ENCODE data around the gene PCBP3. TPM values are rescaled to one million over a fixed set of nuclear protein-coding genes. Genes with fewer than 3 reads are reported as not detected.

The PCBP3 gene
- total and polyA plus RNA-seq, 2 donors (not counting 3 experiments of a cell fraction or from before 2014, with no cell fraction given) = 0.06 to 1.1 TPM

DNA sequence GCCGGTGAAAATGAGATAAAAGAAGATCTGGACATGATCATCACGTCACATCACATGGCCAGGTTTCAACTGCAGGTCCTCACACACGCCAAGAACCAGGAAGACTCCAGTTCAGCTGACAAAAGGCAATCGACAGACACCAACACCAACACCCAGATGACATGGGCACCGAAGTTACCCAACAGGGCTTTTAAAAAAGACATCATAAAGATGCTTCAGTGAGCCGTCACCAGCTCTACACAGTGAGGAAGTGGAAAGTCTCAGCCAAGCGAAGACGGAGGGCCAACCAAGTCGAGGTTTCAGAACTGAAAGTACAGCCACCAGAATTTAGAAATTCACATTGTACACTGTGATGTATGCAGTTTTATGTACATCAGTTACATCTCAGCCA, 183.8 kb downstream of the PCBP3 start:
- CTCF ChIA-PET = no interaction called here
- Histone ChIP-seq H3K4me2 (ENCODE audit: insufficient read depth, low read length) (no peak overlapping the region), H3K36me3 (ENCODE audit: control insufficient read depth in 2 of 2, extremely low read depth in 1 of 2, insufficient read depth in 2 of 2, low read length in 2 of 2) (no peaks in the 10 kb centered on the region), H2AFZ (ENCODE audit: low read depth, low read length) (no peak overlapping the region), H3K9me3 (replicated peaks; ENCODE audit: control insufficient read depth, insufficient read depth, low read length) (no peaks in the 10 kb centered on the region), H3K4me1 (ENCODE audit: control insufficient read depth, extremely low read depth, insufficient read depth, low read length) (no peaks in the 10 kb centered on the region), H3K27ac (ENCODE audit: insufficient read depth, low read depth, low read length) (no peak overlapping the region), H3K9me1 (replicated peaks; ENCODE audit: control insufficient read depth, extremely low read depth, insufficient read depth, low read length) (no peaks in the 10 kb centered on the region), H3K27me3 (ENCODE audit: control insufficient read depth in 2 of 2, insufficient read depth in 2 of 2, low read length in 2 of 2) (peaks cover 3 to 4% of the 10 kb centered on the region in 2 experiments), H4K20me1 (replicated peaks; ENCODE audit: control insufficient read depth, extremely low read depth, insufficient read depth, low read length) (no peaks in the 10 kb centered on the region), H3K9ac (replicated peaks; ENCODE audit: extremely low read depth, insufficient read depth, low read length) (no peak overlapping the region), H3K79me2 (ENCODE audit: control insufficient read depth, insufficient read depth, low read length) (no peaks in the 10 kb centered on the region), H3K4me3 (replicated peaks in 1 of 3; ENCODE audit: insufficient read depth in 1 of 3, low read depth in 1 of 3, low read length in 3 of 3) (no peak overlapping the region)
- no peak for TF ChIP-seq EZH2 (IDR thresholded peaks at IDR 0.05; ENCODE audit: borderline replicate concordance, low read depth, low read length, severe bottlenecking)
- TF ChIP-seq MAX (IDR thresholded peaks at IDR 0.05; ENCODE audit: insufficient read depth, insufficient read length) = no peak
- TF ChIP-seq, protein P1, sequence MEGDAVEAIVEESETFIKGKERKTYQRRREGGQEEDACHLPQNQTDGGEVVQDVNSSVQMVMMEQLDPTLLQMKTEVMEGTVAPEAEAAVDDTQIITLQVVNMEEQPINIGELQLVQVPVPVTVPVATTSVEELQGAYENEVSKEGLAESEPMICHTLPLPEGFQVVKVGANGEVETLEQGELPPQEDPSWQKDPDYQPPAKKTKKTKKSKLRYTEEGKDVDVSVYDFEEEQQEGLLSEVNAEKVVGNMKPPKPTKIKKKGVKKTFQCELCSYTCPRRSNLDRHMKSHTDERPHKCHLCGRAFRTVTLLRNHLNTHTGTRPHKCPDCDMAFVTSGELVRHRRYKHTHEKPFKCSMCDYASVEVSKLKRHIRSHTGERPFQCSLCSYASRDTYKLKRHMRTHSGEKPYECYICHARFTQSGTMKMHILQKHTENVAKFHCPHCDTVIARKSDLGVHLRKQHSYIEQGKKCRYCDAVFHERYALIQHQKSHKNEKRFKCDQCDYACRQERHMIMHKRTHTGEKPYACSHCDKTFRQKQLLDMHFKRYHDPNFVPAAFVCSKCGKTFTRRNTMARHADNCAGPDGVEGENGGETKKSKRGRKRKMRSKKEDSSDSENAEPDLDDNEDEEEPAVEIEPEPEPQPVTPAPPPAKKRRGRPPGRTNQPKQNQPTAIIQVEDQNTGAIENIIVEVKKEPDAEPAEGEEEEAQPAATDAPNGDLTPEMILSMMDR (IDR thresholded peaks at IDR 0.05; ENCODE audit: extremely low read depth in 1 of 2, insufficient read depth in 1 of 2, low read depth in 1 of 2, low read length in 2 of 2) = no peak
- TF ChIP-seq GATA2 (IDR thresholded peaks at IDR 0.05; ENCODE audit: insufficient read depth, insufficient read length, low read depth, low read length) = no peak
- intact Hi-C loops (cut with micrococcal nuclease) (no loop called here), dilution Hi-C loops (cut with MboI; ENCODE audit: extremely low pct_ligation_motif_present, low sequenced_read_pairs) (no loop called here)
- no peak for FAIRE-seq
- no TSS peak for BruUV-seq (replicated peaks)
- no peak for DNase-seq (ENCODE audit: low read depth, low spot score)
- POLR2A ChIA-PET = no interaction called here

GRCh38 chr21:45827881-45828579, 184.5 kb downstream of the PCBP3 start:
- no peak for TF ChIP-seq POLR2AphosphoS5 (IDR thresholded peaks at IDR 0.05; ENCODE audit: insufficient read depth, low read depth, low read length)
- TF ChIP-seq MYC (IDR thresholded peaks at IDR 0.05; ENCODE audit: low read depth, low read length) = no peak
- no peak for TF ChIP-seq FOS (IDR thresholded peaks at IDR 0.05; ENCODE audit: borderline replicate concordance, insufficient read depth, low read length)
- TF ChIP-seq EZH2 (IDR thresholded peaks at IDR 0.05; ENCODE audit: borderline replicate concordance, low read depth, low read length, severe bottlenecking) = no peak
- no peak for TF ChIP-seq JUN (IDR thresholded peaks at IDR 0.05; ENCODE audit: borderline replicate concordance, insufficient read depth, insufficient read length, low read depth)
- TF ChIP-seq MAX (IDR thresholded peaks at IDR 0.05; ENCODE audit: insufficient read depth, insufficient read length) = no peak
- TF ChIP-seq GATA2 (IDR thresholded peaks at IDR 0.05; ENCODE audit: insufficient read depth, insufficient read length, low read depth, low read length) = no peak
- TF ChIP-seq POLR2A (IDR thresholded peaks at IDR 0.05; ENCODE audit: low read depth, low read length) = no peak
- TF ChIP-seq, protein P1 (IDR thresholded peaks at IDR 0.05; ENCODE audit: extremely low read depth in 1 of 2, insufficient read depth in 1 of 2, low read depth in 1 of 2, low read length in 2 of 2) = no peak
- H3K27me3 ChIP-seq (ENCODE audit: control insufficient read depth in 2 of 2, insufficient read depth in 2 of 2, low read length in 2 of 2) = peaks cover 3 to 4% of the 10 kb centered on the region in 2 experiments
- no TSS peak for BruUV-seq (replicated peaks)
- ChIA-PET POLR2A (no interaction called here), CTCF (no interaction called here)
- DNase-seq (ENCODE audit: low read depth, low spot score) = no peak
- no peak overlapping the region for H3K27ac ChIP-seq (ENCODE audit: insufficient read depth, low read depth, low read length)
- no peaks in the 10 kb centered on the region for H3K4me1 ChIP-seq (ENCODE audit: control insufficient read depth, extremely low read depth, insufficient read depth, low read length)
- H3K79me2 ChIP-seq (ENCODE audit: control insufficient read depth, insufficient read depth, low read length) = no peaks in the 10 kb centered on the region
- no peak overlapping the region for H3K4me3 ChIP-seq (replicated peaks in 1 of 3; ENCODE audit: insufficient read depth in 1 of 3, low read depth in 1 of 3, low read length in 3 of 3)
- no peaks in the 10 kb centered on the region for H3K36me3 ChIP-seq (ENCODE audit: control insufficient read depth in 2 of 2, extremely low read depth in 1 of 2, insufficient read depth in 2 of 2, low read length in 2 of 2)
- FAIRE-seq = no peak
- dilution Hi-C loops (cut with MboI; ENCODE audit: extremely low pct_ligation_motif_present, low sequenced_read_pairs) = no loop called here
- H3K4me2 ChIP-seq (ENCODE audit: insufficient read depth, low read length) = no peak overlapping the region
- H3K9ac ChIP-seq (replicated peaks; ENCODE audit: extremely low read depth, insufficient read depth, low read length) = no peak overlapping the region
- intact Hi-C loops (cut with micrococcal nuclease) = no loop called here
- H3K9me1 ChIP-seq (replicated peaks; ENCODE audit: control insufficient read depth, extremely low read depth, insufficient read depth, low read length) = no peaks in the 10 kb centered on the region
- H2AFZ ChIP-seq (ENCODE audit: low read depth, low read length) = no peak overlapping the region
- no peaks in the 10 kb centered on the region for H3K9me3 ChIP-seq (replicated peaks; ENCODE audit: control insufficient read depth, insufficient read depth, low read length)
- no peaks in the 10 kb centered on the region for H4K20me1 ChIP-seq (replicated peaks; ENCODE audit: control insufficient read depth, extremely low read depth, insufficient read depth, low read length)

Data from endothelial cell of umbilical vein (primary cell).